Hepatocyte (in vitro differentiated cells): ENCODE data around the gene NRSN1.

Experiments
- EZH2 ChIP-seq: fragments of 200-600 bp; sonication (generic); IDR thresholded peaks from 2 replicates; pipeline ENCODE4 v1.6.1; 2016; ENCODE audit warnings: antibody characterized with exemption, mild to moderate bottlenecking, borderline replicate concordance
- EZH2phosphoT487 ChIP-seq: fragments of 200-600 bp; sonication (generic); IDR thresholded peaks from one replicate; pipeline ENCODE4 v1.6.1; 2018; ENCODE audit warnings: antibody characterized with exemption, mild to moderate bottlenecking, low read depth, moderate library complexity; ENCODE audit not compliant: unreplicated experiment, severe bottlenecking

DNA sequence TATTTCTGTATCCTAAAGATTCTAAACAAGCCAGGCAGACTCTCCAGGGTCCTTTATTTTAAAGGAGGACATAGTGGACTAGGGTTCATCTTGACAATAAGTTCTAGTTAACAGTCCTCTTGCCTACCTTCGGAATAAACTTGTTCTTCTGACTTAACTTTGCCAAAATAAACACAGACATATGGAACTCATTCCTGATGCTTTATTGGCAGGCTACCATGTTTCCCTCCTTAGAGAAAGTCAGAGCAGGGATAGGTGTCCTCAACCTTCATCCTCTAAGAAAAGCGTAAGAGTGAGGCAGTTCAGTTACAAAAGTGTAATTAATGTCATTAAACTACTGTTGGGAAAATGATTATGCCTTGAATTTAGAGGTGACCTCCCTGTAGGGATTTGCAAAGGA lies 46.9 kb upstream of the NRSN1 start:
- no peak for TF ChIP-seq EZH2phosphoT487
- TF ChIP-seq EZH2: no peak
